Measurements from ENCODE around the gene STK36.

STK36 gene

GRCh38 chr2:218662377-218662776 is 9.5 kb upstream of the STK36 start:
- no peak overlapping the region for H3K4me3 ChIP-seq (replicated peaks in 1 of 2; ENCODE audit: low read depth in 2 of 2, low read length in 2 of 2)

GRCh38 chr2:218662827-218663226 is 9.1 kb upstream of the STK36 start:
- TF ChIP-seq CTCF (IDR thresholded peaks at IDR 0.05; ENCODE audit: low read depth, low read length) = no peak
- H3K4me3 ChIP-seq (replicated peaks in 1 of 2; ENCODE audit: low read depth in 2 of 2, low read length in 2 of 2) = no peak overlapping the region
- no peak for DNase-seq (ENCODE audit: low read depth in 2 of 2)

More at GRCh38 chr2:218662377-218662776, 9.5 kb upstream of the STK36 start:
- DNase-seq (ENCODE audit: low read depth in 2 of 2) = no peak
- TF ChIP-seq CTCF (IDR thresholded peaks at IDR 0.05; ENCODE audit: low read depth, low read length) = no peak

- H3K4me3 ChIP-seq (replicated peaks in 1 of 2; ENCODE audit: low read depth in 2 of 2, low read length in 2 of 2) = no peak overlapping the region
- TF ChIP-seq CTCF (IDR thresholded peaks at IDR 0.05; ENCODE audit: low read depth, low read length) = no peak
- DNase-seq (ENCODE audit: low read depth in 2 of 2) = no peak
Measured at GRCh38 chr2:218663901-218664300, 8.0 kb upstream of the STK36 start.

GRCh38 chr2:218664653-218665052 is 7.2 kb upstream of the STK36 start:
- no peak overlapping the region for H3K4me3 ChIP-seq (replicated peaks in 1 of 2; ENCODE audit: low read depth in 2 of 2, low read length in 2 of 2)
- DNase-seq (ENCODE audit: low read depth in 2 of 2) = no peak
- no peak for TF ChIP-seq CTCF (IDR thresholded peaks at IDR 0.05; ENCODE audit: low read depth, low read length)

- H3K4me3 ChIP-seq (replicated peaks in 1 of 2; ENCODE audit: low read depth in 2 of 2, low read length in 2 of 2) = peak overlapping the region; percentile 78 to 90
- DNase-seq (ENCODE audit: low read depth in 2 of 2) = peak; percentile 15 to 46
- no peak for TF ChIP-seq CTCF (IDR thresholded peaks at IDR 0.05; ENCODE audit: low read depth, low read length)
Measured at GRCh38 chr2:218671097-218671653, 711 bp upstream of the STK36 start.

- TF ChIP-seq CTCF (IDR thresholded peaks at IDR 0.05; ENCODE audit: low read depth, low read length) = no peak
- H3K4me3 ChIP-seq (replicated peaks in 1 of 2; ENCODE audit: low read depth in 2 of 2, low read length in 2 of 2) = no peak overlapping the region
- DNase-seq (ENCODE audit: low read depth in 2 of 2) = peak in 1 of 2 donors; percentile 34
Measured at GRCh38 chr2:218679119-218679518, 7.2 kb downstream of the STK36 start.

GRCh38 chr2:218680061-218680460 is 8.2 kb downstream of the STK36 start:
- DNase-seq (ENCODE audit: low read depth in 2 of 2) = no peak
- TF ChIP-seq CTCF (IDR thresholded peaks at IDR 0.05; ENCODE audit: low read depth, low read length) = no peak
- H3K4me3 ChIP-seq (replicated peaks in 1 of 2; ENCODE audit: low read depth in 2 of 2, low read length in 2 of 2) = no peak overlapping the region
